Kidney epithelial cell (primary cell): ENCODE measurements around the gene DPP4. TPM values are rescaled to one million over a fixed set of nuclear protein-coding genes. Genes with fewer than 3 reads are reported as not detected.
"Not testable (repeated sequence)": the region's sequence is repeated elsewhere in the genome, so short reads cannot be mapped to it uniquely, and the experiment has no call there.

Experiments
- DNase-seq: peaks from one replicate; pipeline ENCODE4 v3.0.0-alpha.2; 2010; ENCODE audit warnings: low read depth
- H3K27me3 ChIP-seq: 2 replicates; pipeline ENCODE4 v1.6.0; 2011; ENCODE audit warnings: low read length; ENCODE audit not compliant: control insufficient read depth, insufficient read depth
- H3K36me3 ChIP-seq: 2 replicates; pipeline ENCODE4 v1.5.1; 2011; ENCODE audit warnings: low read length; ENCODE audit not compliant: control insufficient read depth, insufficient read depth
- H3K4me3 ChIP-seq: 2 replicates; pipeline ENCODE4 v1.5.1; 2011; ENCODE audit warnings: low read depth, mild to moderate bottlenecking, control low read depth, low read length
- CTCF ChIP-seq: IDR thresholded peaks from 2 replicates; pipeline ENCODE4 v1.5.1; 2011; ENCODE audit warnings: mild to moderate bottlenecking, moderate library complexity, low read length, control low read depth, inconsistent platforms; ENCODE audit not compliant: insufficient read depth, poor library complexity, severe bottlenecking
- total RNA-seq: library from RNA; depleted of rRNA; stranded (reverse); fragments of >200 nt; gene quantifications from 2 replicates; pipeline ENCODE4 v1.2.3, GENCODE V29; 2015

The DPP4 gene
- total RNA-seq, 1 donor from 2014 or later = 61.6 TPM

GRCh38 chr2:161954103-161954502 lies 119.9 kb downstream of the DPP4 start:
- no peak for DNase-seq
- Histone ChIP-seq H3K27me3 (no peaks in the 10 kb centered on the region), H3K36me3 (no peaks in the 10 kb centered on the region), H3K4me3 (no peak overlapping the region)
- TF ChIP-seq CTCF = no peak

DNA sequence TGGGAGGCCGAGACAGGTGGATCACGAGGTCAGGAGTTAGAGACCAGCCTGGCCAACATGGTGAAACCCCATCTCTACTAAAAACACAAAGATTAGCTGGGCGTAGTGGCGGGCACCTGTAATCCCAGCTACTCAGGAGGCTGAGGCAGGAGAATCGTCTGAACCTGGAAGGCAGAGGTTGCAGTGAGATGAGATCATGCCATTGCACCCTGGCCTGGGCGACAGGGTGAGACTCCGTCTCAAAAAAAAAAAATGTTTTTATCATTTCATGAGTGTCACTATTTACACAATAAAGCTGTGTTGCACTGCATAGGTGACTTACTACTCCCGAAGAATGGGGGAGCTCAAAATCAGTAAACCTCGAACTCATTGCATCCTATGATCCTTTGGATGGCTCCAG lies 120.6 kb downstream of the DPP4 start:
- DNase-seq, H3K4me3 ChIP-seq, H3K36me3 ChIP-seq, H3K27me3 ChIP-seq: not testable (repeated sequence)

DNA sequence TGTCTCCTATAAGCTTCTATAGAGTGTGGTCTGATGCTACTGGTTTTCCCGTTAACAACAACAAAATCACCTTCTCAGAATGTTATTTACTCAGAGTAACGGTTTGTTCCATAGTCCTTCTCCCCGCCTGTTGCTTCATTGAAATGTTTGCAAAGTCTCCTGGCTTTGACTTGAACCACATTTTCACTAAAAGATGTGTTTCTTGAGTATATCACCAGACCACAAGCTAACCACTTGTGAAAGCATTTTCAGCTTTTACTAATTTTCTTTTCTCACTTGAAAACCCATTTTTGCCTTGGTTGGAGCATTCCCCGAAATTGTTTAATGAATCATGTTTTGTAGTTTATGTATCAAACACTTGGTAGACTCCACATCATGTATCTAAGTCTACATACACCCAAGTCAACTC lies 121.2 kb downstream of the DPP4 start:
- no peaks in the 10 kb centered on the region for H3K27me3 ChIP-seq
- H3K4me3 ChIP-seq = no peak overlapping the region
- H3K36me3 ChIP-seq = no peaks in the 10 kb centered on the region
- DNase-seq = no peak
- TF ChIP-seq CTCF = no peak

- no peak for DNase-seq
- Histone ChIP-seq H3K27me3 (no peaks in the 10 kb centered on the region), H3K4me3 (no peak overlapping the region), H3K36me3 (no peaks in the 10 kb centered on the region)
- no peak for TF ChIP-seq CTCF
Observed at GRCh38 chr2:161947836-161948235, 126.2 kb downstream of the DPP4 start.

GRCh38 chr2:161947406-161947805 lies 126.6 kb downstream of the DPP4 start:
- H3K4me3 ChIP-seq = no peak overlapping the region
- no peak for TF ChIP-seq CTCF
- no peaks in the 10 kb centered on the region for H3K27me3 ChIP-seq
- no peak for DNase-seq
- no peaks in the 10 kb centered on the region for H3K36me3 ChIP-seq

DNA sequence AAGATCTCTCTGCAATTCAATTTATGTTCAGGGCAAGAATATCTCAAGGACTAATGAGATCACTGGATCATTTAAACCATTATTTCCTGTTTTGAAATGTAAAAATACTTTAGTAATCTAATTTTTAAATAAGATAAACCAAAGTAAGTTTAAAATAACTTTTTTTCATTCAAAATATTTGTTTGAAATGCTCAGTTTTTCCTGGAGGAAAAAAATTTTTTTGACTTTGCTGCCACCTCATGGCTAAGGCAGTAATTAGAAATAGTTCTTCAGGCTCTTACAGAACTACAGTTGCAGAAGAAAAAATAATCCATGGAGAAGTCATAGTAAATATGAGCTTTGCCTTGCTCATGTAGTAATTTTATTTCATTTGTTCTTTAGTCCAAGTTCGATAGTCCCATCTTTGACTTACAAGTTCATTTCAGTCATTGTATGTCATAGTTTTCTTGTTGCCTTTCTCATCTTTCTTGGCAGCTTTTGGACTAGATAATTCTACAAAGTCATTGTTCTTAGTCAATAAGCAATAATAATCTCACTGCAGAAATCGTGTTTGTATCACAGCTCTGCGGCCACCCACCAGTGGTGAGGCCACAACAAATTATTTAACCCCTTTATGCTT lies 127.4 kb downstream of the DPP4 start:
- DNase-seq = no peak
- Histone ChIP-seq H3K4me3 (no peak overlapping the region), H3K27me3 (no peaks in the 10 kb centered on the region), H3K36me3 (no peaks in the 10 kb centered on the region)
- TF ChIP-seq CTCF = peak; percentile 47
